Inferior parietal cortex (tissue), 1 donor: ENCODE data around the gene DAZAP2.
"Not testable (repeated sequence)": the region's sequence is repeated elsewhere in the genome, so short reads cannot be mapped to it uniquely, and the experiment has no call there.

ENCODE experiments used
- DNase-seq: peaks from one replicate; pipeline ENCODE4 v3.0.0-alpha.2; 2016; ENCODE audit errors: extremely low spot score

The DAZAP2 gene

GRCh38 chr12:51217133-51217967 lies 21.3 kb upstream of the DAZAP2 start:
- DNase-seq: no peak

- peak; percentile 78 for DNase-seq
Observed at GRCh38 chr12:51217968-51218606, 20.5 kb upstream of the DAZAP2 start, which contains the start of gene POU6F1. TSS of gene POU6F1 (minus strand) at chr12:51218062. CDS start at chr12:51206836, 11,226 bp downstream.

- DNase-seq: no peak
Observed at GRCh38 chr12:51218607-51219161, 19.9 kb upstream of the DAZAP2 start.

GRCh38 chr12:51219322-51219721 lies 19.3 kb upstream of the DAZAP2 start:
- DNase-seq: no peak

GRCh38 chr12:51219857-51220256 lies 18.8 kb upstream of the DAZAP2 start:
- DNase-seq: not testable (repeated sequence)

- DNase-seq: no peak
Observed at GRCh38 chr12:51222461-51222860, 16.2 kb upstream of the DAZAP2 start.

GRCh38 chr12:51224625-51225024 lies 14.0 kb upstream of the DAZAP2 start:
- DNase-seq: no peak

GRCh38 chr12:51225234-51225633 lies 13.4 kb upstream of the DAZAP2 start:
- no peak for DNase-seq

- DNase-seq: no peak
Observed at GRCh38 chr12:51225771-51226170, 12.9 kb upstream of the DAZAP2 start.

- not testable (repeated sequence) for DNase-seq
Observed at GRCh38 chr12:51227112-51227511, 11.5 kb upstream of the DAZAP2 start.

- no peak for DNase-seq
Observed at GRCh38 chr12:51227962-51228361, 10.7 kb upstream of the DAZAP2 start.

GRCh38 chr12:51229116-51229809 lies 9.4 kb upstream of the DAZAP2 start:
- DNase-seq: no peak

- no peak for DNase-seq
Observed at GRCh38 chr12:51232642-51233041, 6.0 kb upstream of the DAZAP2 start.

GRCh38 chr12:51234530-51234929 lies 4.1 kb upstream of the DAZAP2 start:
- no peak for DNase-seq

GRCh38 chr12:51238037-51238509 lies 553 bp upstream of the DAZAP2 start:
- no peak for DNase-seq

GRCh38 chr12:51240971-51241370 lies 2.3 kb downstream of the DAZAP2 start:
- no peak for DNase-seq

GRCh38 chr12:51242120-51242519 lies 3.5 kb downstream of the DAZAP2 start:
- DNase-seq: no peak

- no peak for DNase-seq
Observed at GRCh38 chr12:51242876-51243275, 4.2 kb downstream of the DAZAP2 start.

- DNase-seq: no peak
Observed at GRCh38 chr12:51244269-51244668, 5.6 kb downstream of the DAZAP2 start.

GRCh38 chr12:51245476-51246253 lies 7.0 kb downstream of the DAZAP2 start:
- no peak for DNase-seq

- no peak for DNase-seq
Observed at GRCh38 chr12:51246254-51246853, 7.7 kb downstream of the DAZAP2 start.
